IPS DF 4.7 (cell line): ENCODE measurements around the gene ARHGAP30.
A peak's percentile ranks its signal among the peaks of the same experiment; 100 is the strongest.
"Not testable (repeated sequence)": the region's sequence is repeated elsewhere in the genome, so short reads cannot be mapped to it uniquely, and the experiment has no call there.

Experiments used
- DNase-seq: peaks from one replicate; pipeline ENCODE4 v3.0.0-alpha.2; 2013; ENCODE audit warnings: low spot score; ENCODE audit errors: extremely low read depth

ARHGAP30 gene

GRCh38 chr1:161069731-161070270 is at the start of gene ARHGAP30:
Gene ARHGAP30 (minus strand): TSS chr1:161069891. CDS start chr1:161069624, 267 bp downstream.
- no peak for DNase-seq

GRCh38 chr1:161117759-161118581 is 48.3 kb upstream of the ARHGAP30 start, which contains the start of the genes NIT1 and PFDN2:
Gene NIT1 (plus strand): TSS chr1:161118105. CDS start chr1:161118177, 72 bp downstream.
Gene PFDN2 (minus strand): TSS chr1:161118037. CDS start chr1:161118026, 11 bp downstream.
- DNase-seq = peak; percentile 49

GRCh38 chr1:161115961-161116360 is 46.3 kb upstream of the ARHGAP30 start:
- DNase-seq = not testable (repeated sequence)

GRCh38 chr1:161115132-161115711 is 45.5 kb upstream of the ARHGAP30 start:
- DNase-seq = no peak

- no peak for DNase-seq
Observed at GRCh38 chr1:161114556-161114955, 44.9 kb upstream of the ARHGAP30 start.

GRCh38 chr1:161113915-161114314 is 44.2 kb upstream of the ARHGAP30 start:
- no peak for DNase-seq

GRCh38 chr1:161111527-161111926 is 41.8 kb upstream of the ARHGAP30 start:
- no peak for DNase-seq

- no peak for DNase-seq
Observed at GRCh38 chr1:161111117-161111516, 41.4 kb upstream of the ARHGAP30 start.

GRCh38 chr1:161106431-161106830 is 36.7 kb upstream of the ARHGAP30 start:
- no peak for DNase-seq

GRCh38 chr1:161100556-161100955 is 30.9 kb upstream of the ARHGAP30 start:
- DNase-seq = no peak

GRCh38 chr1:161099090-161099802 is 29.6 kb upstream of the ARHGAP30 start:
- DNase-seq = no peak

GRCh38 chr1:161098210-161099068 is 28.7 kb upstream of the ARHGAP30 start, which contains the start of gene KLHDC9:
Gene KLHDC9 (plus strand): TSS chr1:161098361. CDS start chr1:161098536, 175 bp downstream.
- DNase-seq = peak; percentile 86

- DNase-seq = no peak
Observed at GRCh38 chr1:161096530-161096929, 26.8 kb upstream of the ARHGAP30 start.

- no peak for DNase-seq
Observed at GRCh38 chr1:161096015-161096414, 26.3 kb upstream of the ARHGAP30 start.

GRCh38 chr1:161095230-161095629 is 25.5 kb upstream of the ARHGAP30 start:
- no peak for DNase-seq

- no peak for DNase-seq
Observed at GRCh38 chr1:161094481-161094880, 24.8 kb upstream of the ARHGAP30 start.

- DNase-seq = no peak
Observed at GRCh38 chr1:161092621-161093028, 22.9 kb upstream of the ARHGAP30 start.

- DNase-seq = no peak
Observed at GRCh38 chr1:161091796-161092507, 22.3 kb upstream of the ARHGAP30 start.

- DNase-seq = no peak
Observed at GRCh38 chr1:161091093-161091492, 21.4 kb upstream of the ARHGAP30 start.

GRCh38 chr1:161090617-161091016 is 20.9 kb upstream of the ARHGAP30 start:
- DNase-seq = no peak
